B cell (primary cell): ENCODE data around the gene PROM2. TPM values are rescaled to one million over a fixed set of nuclear protein-coding genes. Genes with fewer than 3 reads are reported as not detected.
A peak's percentile ranks its signal among the peaks of the same experiment; 100 is the strongest.

Experiments
- ATAC-seq: fragments of 200-7000 bp; cut with Tn5 transposase; one replicate; pipeline ENCODE4 v1.10.0; 2021; ENCODE audit warnings: low read depth, mild to moderate bottlenecking, moderate number of reproducible peaks, moderate library complexity
- CTCF ChIA-PET: fragments of 350-600 bp; sonication (Branson Sonifier 250); formaldehyde crosslinking; loops from one replicate; lab custom pipeline; 2021; ENCODE audit warnings: antibody characterized with exemption, inconsistent platforms; lab: Charles Lee
- POLR2A ChIA-PET: fragments of 350-600 bp; sonication (Branson Sonifier 250); formaldehyde crosslinking; loops from one replicate; lab custom pipeline; 2021; ENCODE audit warnings: antibody characterized with exemption; lab: Charles Lee
- DNase-seq: peaks from one replicate; pipeline ENCODE4 v3.0.0; 2013
- H2AFZ ChIP-seq: 2 replicates; pipeline ENCODE4 v1.6.1; 2012; ENCODE audit warnings: mild to moderate bottlenecking, low read depth, low read length; ENCODE audit not compliant: insufficient read depth, poor library complexity, severe bottlenecking
- H3K27ac ChIP-seq, 2 donors: 1 replicate in 1 of 2; 2 replicates in 1 of 2; pipeline ENCODE4 v1.5.1; 2012 to 2013; ENCODE audit warnings: low read length in 2 of 2, mild to moderate bottlenecking in 2 of 2, moderate library complexity in 1 of 2
- H3K27me3 ChIP-seq, 4 experiments: fragments of 200-600 bp in 1 of 4; sonication (generic) in 1 of 4; replicated peaks in 1 of 4; 1 replicate in 2 of 4; 2 replicates in 2 of 4; pipeline versions ENCODE4 v1.6.1 to v1.7.0; 2013 to 2016; ENCODE audit warnings: low read length in 3 of 4, mild to moderate bottlenecking in 2 of 4, mixed read lengths in 1 of 4, moderate library complexity in 1 of 4; ENCODE audit not compliant: insufficient read depth in 4 of 4, control insufficient read depth in 3 of 4; ENCODE audit errors: control extremely low read depth in 1 of 4
- H3K36me3 ChIP-seq, 2 experiments: replicated peaks in 1 of 2; 1 replicate in 1 of 2; 2 replicates in 1 of 2; pipeline versions ENCODE4 v1.6.1 to v1.7.1; 2013; ENCODE audit warnings: low read length in 1 of 2; ENCODE audit not compliant: insufficient read depth in 2 of 2, control insufficient read depth in 1 of 2; ENCODE audit errors: control extremely low read depth in 1 of 2, extremely low read depth in 1 of 2
- H3K4me1 ChIP-seq, 2 donors: fragments of 200-600 bp in 1 of 2; sonication (generic) in 1 of 2; 1 replicate in 1 of 2; 2 replicates in 1 of 2; pipeline versions ENCODE4 v1.5.1 to v1.6.1; 2013 to 2017; ENCODE audit warnings: low read length in 2 of 2; ENCODE audit not compliant: control insufficient read depth in 2 of 2, insufficient read depth in 2 of 2
- H3K4me2 ChIP-seq: replicated peaks from 2 replicates; pipeline ENCODE3; 2012; ENCODE audit warnings: mild to moderate bottlenecking, low read depth, low read length; ENCODE audit not compliant: poor library complexity, severe bottlenecking
- H3K4me3 ChIP-seq, 5 experiments: fragments of 200-600 bp in 1 of 5; sonication (generic) in 1 of 5; 1 replicate in 3 of 5; 2 replicates in 2 of 5; pipeline versions ENCODE4 v1.5.1 to v1.7.0; 2011 to 2016; ENCODE audit warnings: low read length in 4 of 5, mild to moderate bottlenecking in 4 of 5, low read depth in 2 of 5, control low read depth in 1 of 5, moderate library complexity in 1 of 5; ENCODE audit not compliant: insufficient read depth in 1 of 5; ENCODE audit errors: control extremely low read depth in 1 of 5, extremely low read depth in 1 of 5
- H3K79me2 ChIP-seq: fragments of 200-600 bp; sonication (generic); one replicate; pipeline ENCODE4 v1.6.0; 2016; ENCODE audit warnings: low read length; ENCODE audit not compliant: control insufficient read depth, insufficient read depth
- H3K9ac ChIP-seq: fragments of 200-600 bp; sonication (generic); 2 replicates; pipeline ENCODE4 v1.6.1; 2017; ENCODE audit warnings: mild to moderate bottlenecking, low read length, moderate library complexity
- H3K9me3 ChIP-seq, 3 donors: one replicate each; pipeline versions ENCODE4 v1.6.1 to v1.7.1; 2013; ENCODE audit warnings: low read length in 2 of 3; ENCODE audit not compliant: control insufficient read depth in 2 of 3, insufficient read depth in 1 of 3; ENCODE audit errors: control extremely low read depth in 1 of 3
- H4K20me1 ChIP-seq: 2 replicates; pipeline ENCODE4 v1.6.0; 2012; ENCODE audit warnings: mild to moderate bottlenecking, low read length; ENCODE audit not compliant: insufficient read depth, control insufficient read depth, poor library complexity, severe bottlenecking
- H3K27ac Mint-ChIP-seq: one replicate; pipeline ENCODE4 v1.8.0; 2021; ENCODE audit warnings: mixed read lengths
- H3K27me3 Mint-ChIP-seq: one replicate; pipeline ENCODE4 v1.8.0; 2021; ENCODE audit warnings: mixed read lengths
- H3K4me1 Mint-ChIP-seq: one replicate; pipeline ENCODE4 v1.8.0; 2021; ENCODE audit warnings: mixed read lengths
- H3K4me3 Mint-ChIP-seq: one replicate; pipeline ENCODE4 v1.8.0; 2021; ENCODE audit warnings: mixed read lengths
- H3K9me3 Mint-ChIP-seq: one replicate; pipeline ENCODE4 v1.8.0; 2022; ENCODE audit warnings: mixed read lengths; ENCODE audit not compliant: insufficient read depth
- CTCF ChIP-seq: fragments of 200-600 bp; IDR thresholded peaks from one replicate; pipeline ENCODE4 v1.8.0; 2022; ENCODE audit warnings: antibody characterized with exemption, mild to moderate bottlenecking
- EZH2 ChIP-seq: IDR thresholded peaks from 2 replicates; pipeline ENCODE4 v1.6.1; 2012; ENCODE audit warnings: borderline replicate concordance, low read depth, mild to moderate bottlenecking, moderate library complexity, low read length; ENCODE audit not compliant: insufficient read depth, poor library complexity, severe bottlenecking
- WGBS: methylation state at CpG from one replicate; pipeline ENCODE4 v1.1.5; 2013; ENCODE audit warnings: missing lambda C conversion rate; ENCODE audit not compliant: insufficient coverage; 5-methylcytosine and 5-hydroxymethylcytosine counted together
- intact Hi-C: fragments of 100-400 bp; cut with micrococcal nuclease; formaldehyde crosslinking; loops from one replicate; pipeline ENCODE4 v1.10.0; 2022
- polyA plus RNA-seq: library from polyadenylated mRNA; depleted of rRNA; stranded (reverse); fragments of >200 nt; gene quantifications from 2 replicates; pipeline ENCODE4 v1.2.3, GENCODE V29; 2012
- total RNA-seq, 2 donors: library from RNA; stranded (reverse); fragments of 120-200 nt in 1 of 2; gene quantifications; 1 replicate in 1 of 2; 2 replicates in 1 of 2; pipeline versions ENCODE4 v1.2.3 to v1.2.4, GENCODE V29; 2013 to 2022

Gene PROM2
- total and polyA plus RNA-seq, 2 donors (not counting 1 experiment from before 2014, with no cell fraction given), result 0.67 to 1.3 TPM

- CTCF ChIA-PET, result no interaction called here
- Histone ChIP-seq H3K27me3 (no peaks in the 10 kb centered on the region), H3K4me1 (no peaks in the 10 kb centered on the region), H3K9me3 (peaks cover 7 to 24% (median 16%) of the 10 kb centered on the region in 3 donors), H3K27ac (no peak overlapping the region), H3K79me2 (no peaks in the 10 kb centered on the region), H3K36me3 (no peaks in the 10 kb centered on the region), H2AFZ (no peak overlapping the region), H3K4me3 (no peak overlapping the region), H3K9ac (no peak overlapping the region), H3K4me2 (no peak overlapping the region), H4K20me1 (no peaks in the 10 kb centered on the region)
- DNase-seq (no peak), ATAC-seq (no peak)
- Mint-ChIP-seq H3K4me1 (no peaks in the 10 kb centered on the region), H3K27me3 (no peaks in the 10 kb centered on the region), H3K9me3 (peaks cover 24% of the 10 kb centered on the region), H3K27ac (no peak overlapping the region), H3K4me3 (no peak overlapping the region)
- POLR2A ChIA-PET, result no interaction called here
- intact Hi-C loops, result no loop called here
- no peak for TF ChIP-seq EZH2
- TF ChIP-seq CTCF, result no peak
Observed at GRCh38 chr2:95225658-95226057, 48.6 kb upstream of the PROM2 start.

GRCh38 chr2:95231723-95232122 is 42.5 kb upstream of the PROM2 start:
- no peaks in the 10 kb centered on the region for H4K20me1 ChIP-seq
- no peak for ATAC-seq
- ChIA-PET POLR2A (no interaction called here), CTCF (interaction anchor here (1.1 to 1.3 kb wide), 2 partner anchors 19 to 114 kb away, joined by 3 read pairs; no protein-coding TSS in a partner anchor)
- no peak overlapping the region for H3K27ac ChIP-seq
- H3K9ac ChIP-seq, result no peak overlapping the region
- no peak overlapping the region for H3K4me2 ChIP-seq
- H3K9me3 ChIP-seq, result peaks cover 0 to 41% (median 0%) of the 10 kb centered on the region in 3 donors
- H3K4me3 Mint-ChIP-seq, result no peak overlapping the region
- no peaks in the 10 kb centered on the region for H3K36me3 ChIP-seq
- no peaks in the 10 kb centered on the region for H3K27me3 ChIP-seq
- peaks cover 4% of the 10 kb centered on the region for H3K27me3 Mint-ChIP-seq
- no peak for DNase-seq
- no peak overlapping the region for H2AFZ ChIP-seq
- no peaks in the 10 kb centered on the region for H3K4me1 Mint-ChIP-seq
- H3K9me3 Mint-ChIP-seq, result peaks cover 3% of the 10 kb centered on the region
- no peaks in the 10 kb centered on the region for H3K79me2 ChIP-seq
- H3K27ac Mint-ChIP-seq, result no peak overlapping the region
- WGBS, result 36% methylated on average over 2 of the region's 3 CpGs
- no peaks in the 10 kb centered on the region for H3K4me1 ChIP-seq
- TF ChIP-seq CTCF (peak; percentile 60), EZH2 (no peak)
- no peak overlapping the region for H3K4me3 ChIP-seq
- intact Hi-C loops, result no loop called here
